CD4-positive, alpha-beta T cell treated with Interferon gamma for 1 hour (primary cell): Measurements from ENCODE around the gene PFN3.
A peak's percentile ranks its signal among the peaks of the same experiment; 100 is the strongest.
"Not testable (repeated sequence)": the region's sequence is repeated elsewhere in the genome, so short reads cannot be mapped to it uniquely, and the experiment has no call there.

Experiments used
- DNase-seq: peaks from one replicate; pipeline ENCODE4 v3.0.0-alpha.2; 2020

The PFN3 gene

DNA sequence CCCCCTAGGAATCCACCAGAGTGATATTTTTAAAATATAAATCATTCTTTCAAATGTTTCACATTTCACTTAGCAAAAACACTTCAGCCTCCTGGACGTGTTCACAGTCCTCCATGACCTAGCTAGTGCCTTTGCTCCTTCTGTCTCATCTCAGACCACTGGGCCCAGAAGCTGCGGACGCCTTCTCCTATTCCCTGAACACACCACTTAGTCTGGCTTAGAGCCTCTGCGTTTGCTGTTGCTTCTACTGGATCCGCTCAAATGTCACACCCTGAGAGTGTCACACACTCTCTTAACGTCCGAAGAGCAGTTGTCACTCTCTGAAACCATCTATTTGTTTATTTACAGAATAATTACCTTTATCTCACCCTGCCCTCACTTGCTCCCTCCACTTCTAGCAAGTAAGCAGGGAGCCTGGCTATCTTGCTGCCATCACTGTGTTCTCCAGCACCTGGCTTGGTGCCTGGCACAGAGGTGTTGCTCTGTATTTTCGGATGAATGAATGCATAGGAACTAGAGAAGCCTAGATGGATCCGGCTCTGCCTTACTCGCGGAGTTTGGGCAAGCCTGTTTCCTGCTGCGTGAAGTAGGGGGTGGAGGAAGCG lies 24.8 kb upstream of the PFN3 start:
- no peak for DNase-seq

DNA sequence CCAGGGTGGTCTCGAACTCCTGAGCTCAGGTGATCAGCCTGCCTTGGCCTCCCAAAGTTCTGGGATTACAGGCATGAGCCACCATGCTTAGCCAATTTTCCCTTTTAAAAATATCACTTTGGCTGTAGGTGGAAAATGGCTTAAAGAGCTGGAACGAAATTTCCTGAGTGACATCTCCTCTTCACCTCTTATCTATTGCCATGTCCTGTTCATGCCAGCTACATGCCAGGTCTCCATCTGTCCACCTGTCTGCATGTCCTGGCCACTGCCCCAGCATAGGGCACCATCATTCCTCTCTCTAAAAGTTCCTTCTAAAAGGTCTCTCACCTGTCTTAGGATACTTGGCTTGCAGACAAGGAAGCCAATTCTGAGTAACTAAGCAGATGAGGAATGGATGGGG lies 23.2 kb upstream of the PFN3 start:
- no peak for DNase-seq

GRCh38 chr5:177421062-177421798 lies 20.8 kb upstream of the PFN3 start:
- no peak for DNase-seq

DNA sequence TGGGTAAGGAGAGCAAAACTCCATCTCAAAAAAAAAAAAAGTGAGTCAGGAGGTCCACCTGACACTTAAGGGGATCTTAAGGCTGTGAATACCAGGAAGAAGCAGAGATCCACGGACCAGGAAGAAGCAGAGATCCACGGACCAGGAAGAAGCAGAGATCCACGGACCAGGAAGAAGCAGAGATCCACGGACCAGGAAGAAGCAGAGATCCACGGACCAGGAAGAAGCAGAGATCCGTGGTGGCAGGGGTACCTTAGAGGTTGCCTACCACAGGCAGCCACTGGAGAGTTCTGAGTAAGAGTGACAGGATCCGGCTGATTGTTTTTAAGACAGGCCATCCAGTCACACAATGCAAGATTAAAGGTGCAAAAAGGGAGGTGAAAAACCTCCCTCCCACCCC lies 20.0 kb upstream of the PFN3 start:
- DNase-seq = not testable (repeated sequence)

DNA sequence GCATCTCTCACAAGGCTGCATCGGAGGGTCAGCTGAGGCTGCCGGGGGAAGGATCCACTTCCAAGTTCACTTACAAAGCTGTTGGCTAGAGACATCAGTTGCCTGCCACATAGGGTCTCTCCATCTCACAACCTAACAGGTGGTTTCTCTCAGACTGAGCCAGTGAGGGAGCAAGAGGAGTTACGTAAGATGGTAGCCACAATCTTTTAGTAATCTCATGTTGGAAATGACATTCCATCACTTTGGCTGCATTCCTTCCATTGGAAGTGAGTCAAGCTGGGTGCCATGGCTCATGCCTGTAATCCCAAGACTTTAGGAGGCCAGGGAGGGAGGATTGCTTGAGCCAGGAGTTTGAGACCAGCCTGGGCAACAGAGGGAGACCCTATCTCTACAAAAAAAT lies 18.6 kb upstream of the PFN3 start:
- no peak for DNase-seq

DNA sequence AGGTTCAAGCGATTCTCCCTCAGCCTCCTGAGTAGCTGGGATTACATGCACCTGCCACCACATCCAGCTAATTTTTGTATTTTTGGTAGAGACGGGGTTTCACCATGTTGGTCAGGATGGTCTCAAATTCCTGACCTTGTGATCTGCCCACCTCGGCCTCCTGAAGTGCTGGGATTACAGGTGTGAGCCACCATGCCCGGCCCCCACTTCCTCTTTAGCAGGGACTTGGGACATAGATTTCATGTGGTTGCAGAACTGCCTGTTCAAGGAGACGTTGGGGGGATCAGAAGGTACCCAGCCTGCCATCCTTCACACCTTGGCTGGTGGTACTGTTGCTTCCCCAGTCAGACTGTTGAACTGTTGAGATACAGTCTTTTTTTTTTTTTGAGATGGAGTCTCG lies 16.6 kb upstream of the PFN3 start:
- not testable (repeated sequence) for DNase-seq

GRCh38 chr5:177414481-177414880 lies 14.0 kb upstream of the PFN3 start:
- no peak for DNase-seq

DNA sequence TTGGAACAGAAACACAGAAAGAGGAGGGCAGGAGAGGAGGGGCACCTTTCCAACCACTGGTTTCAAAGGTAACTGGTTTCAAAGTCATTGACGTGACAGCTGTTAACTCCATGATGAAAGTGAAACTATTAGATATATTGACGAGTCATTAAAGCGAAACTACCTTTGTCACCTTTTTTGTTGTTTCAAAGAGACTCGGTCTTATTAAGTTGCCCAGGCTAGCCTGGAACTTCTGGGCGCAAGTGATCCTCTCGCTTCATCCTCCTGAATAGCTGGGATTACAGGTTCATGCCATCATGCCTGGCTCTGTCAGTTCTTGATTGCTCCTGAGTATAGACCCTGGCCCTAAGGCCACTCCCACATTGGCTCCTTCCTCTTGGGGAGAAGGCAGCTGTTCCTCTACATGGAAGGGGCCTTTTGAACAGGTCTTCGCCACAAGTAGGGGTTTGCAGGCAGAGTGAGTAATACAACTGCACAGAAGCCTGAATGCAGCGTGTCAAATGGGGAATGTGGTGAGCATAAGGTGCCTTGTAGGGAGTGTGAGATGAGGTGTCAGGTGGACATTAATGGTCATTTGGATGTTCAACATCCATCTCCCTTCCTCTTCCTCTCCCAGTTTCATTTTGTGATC lies 12.3 kb upstream of the PFN3 start:
- DNase-seq = no peak

DNA sequence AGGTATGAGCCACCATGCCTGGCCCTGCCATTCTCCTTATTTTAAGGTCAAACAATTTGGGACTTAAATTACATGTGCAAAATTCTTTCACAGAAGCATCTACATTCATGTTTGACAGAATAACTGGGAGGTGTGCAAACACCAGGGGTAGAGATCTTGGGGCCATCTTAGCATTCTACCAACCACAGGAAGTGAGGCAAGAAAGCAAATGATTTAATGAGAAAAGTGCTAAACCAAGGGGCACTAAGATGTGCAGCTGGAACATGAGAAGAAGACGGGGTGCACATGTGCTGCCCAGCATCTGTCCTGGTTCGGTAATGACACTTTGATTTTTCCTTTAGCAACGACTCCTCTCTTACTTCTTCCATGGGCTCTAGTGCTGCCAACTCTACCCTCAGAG lies 10.1 kb upstream of the PFN3 start:
- DNase-seq = no peak

- DNase-seq = no peak
Measured at GRCh38 chr5:177409043-177409801, 8.8 kb upstream of the PFN3 start, which contains the start of gene F12. Gene F12 (minus strand): TSS chr5:177409564. CDS start chr5:177409527, 37 bp downstream.

GRCh38 chr5:177405805-177406204 lies 5.3 kb upstream of the PFN3 start:
- DNase-seq = peak; percentile 67

DNA sequence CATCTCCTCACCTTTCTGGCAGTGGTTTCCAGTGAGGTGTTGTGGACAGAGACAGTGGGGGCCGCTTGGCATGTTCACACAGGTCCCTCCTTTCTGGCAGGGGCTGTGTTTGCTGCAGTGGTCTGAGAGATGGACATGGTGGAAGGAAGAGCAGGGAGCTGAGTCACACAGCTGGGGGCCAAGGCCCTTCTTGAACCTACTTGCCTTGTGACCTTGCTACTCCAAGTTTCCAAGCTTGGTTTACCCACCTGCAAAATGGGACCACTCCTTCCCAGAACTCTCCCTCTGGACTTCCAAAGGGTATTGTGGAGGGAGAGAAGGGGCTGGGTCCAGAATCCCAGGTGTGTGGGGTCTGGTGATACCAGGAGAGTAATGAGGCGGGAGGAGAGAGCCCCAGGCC lies 4.9 kb upstream of the PFN3 start:
- DNase-seq = no peak

GRCh38 chr5:177404641-177405179 lies 4.2 kb upstream of the PFN3 start:
- DNase-seq = no peak

- peak; percentile 89 for DNase-seq
Measured at GRCh38 chr5:177403792-177404640, 3.6 kb upstream of the PFN3 start.

DNA sequence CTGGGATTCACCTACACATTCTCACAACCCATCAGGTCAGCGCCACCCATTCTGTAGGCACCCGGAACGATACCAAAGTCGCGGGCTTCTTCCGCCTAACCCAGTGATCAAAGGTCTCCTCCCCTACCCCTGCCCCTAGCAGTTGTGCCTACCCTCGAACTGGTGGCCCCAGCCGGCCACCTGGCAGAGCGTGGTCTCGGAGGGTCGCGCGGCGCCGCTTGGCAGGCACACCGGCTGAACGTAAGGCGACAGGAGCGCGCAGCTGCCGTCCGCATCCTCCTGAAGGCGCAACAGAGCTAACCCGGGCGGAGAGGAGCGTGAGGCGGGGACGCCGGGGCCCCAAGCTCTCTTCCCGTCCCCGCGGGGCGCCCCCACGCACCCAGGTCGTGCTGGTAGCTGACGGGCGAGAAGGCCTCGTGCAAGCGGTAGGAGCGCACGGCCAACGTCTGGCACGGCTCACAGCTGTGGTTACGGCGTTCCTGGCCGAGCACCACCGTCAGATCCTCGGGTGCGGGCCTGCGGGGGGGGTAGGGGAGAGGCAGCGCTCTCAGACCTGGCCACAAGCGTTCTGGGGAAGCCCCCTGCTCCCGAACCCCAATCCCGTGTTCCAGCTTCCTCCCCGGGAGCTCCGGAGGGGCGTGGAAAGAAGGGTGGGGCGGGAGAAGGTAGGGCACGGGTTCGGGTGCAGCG lies 2.8 kb upstream of the PFN3 start:
- peak; percentile 51 for DNase-seq

GRCh38 chr5:177402271-177403043 lies 2.0 kb upstream of the PFN3 start:
- peak; percentile 64 for DNase-seq

- DNase-seq = no peak
Measured at GRCh38 chr5:177397875-177398390, 2.5 kb downstream of the PFN3 start.

- DNase-seq = no peak
Measured at GRCh38 chr5:177396807-177397206, 3.7 kb downstream of the PFN3 start.

GRCh38 chr5:177396078-177396477 lies 4.4 kb downstream of the PFN3 start:
- DNase-seq = no peak

DNA sequence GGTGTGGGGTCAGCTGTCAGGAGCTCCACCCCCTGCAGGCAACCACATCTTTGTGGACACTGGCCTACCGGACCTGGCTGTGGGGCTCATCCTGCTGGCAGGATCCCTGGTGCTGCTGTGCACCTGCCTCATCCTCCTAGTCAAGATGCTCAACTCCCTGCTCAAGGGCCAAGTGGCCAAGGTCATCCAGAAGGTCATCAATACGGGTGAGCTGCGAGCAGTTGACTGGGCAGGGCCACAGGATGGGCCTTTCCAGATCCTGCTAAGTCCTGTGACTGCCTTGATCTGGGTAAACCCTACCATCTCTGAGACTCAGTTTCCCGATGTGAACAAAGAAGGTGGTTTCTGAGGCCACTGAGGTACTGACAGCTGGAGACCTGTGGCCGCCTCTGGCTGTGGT lies 6.5 kb downstream of the PFN3 start:
- DNase-seq = no peak
